Endodermal cell (in vitro differentiated cells): ENCODE results near the gene SORL1-AS1.

Experiments
- DNase-seq: peaks from one replicate; pipeline ENCODE4 v3.0.0-alpha.2; 2017
- H3K27ac ChIP-seq: 2 replicates; pipeline ENCODE4 v1.5.1; 2013; ENCODE audit warnings: mild to moderate bottlenecking, low read depth, low read length, moderate library complexity
- H3K27me3 ChIP-seq: 2 replicates; pipeline ENCODE4 v1.6.1; 2013; ENCODE audit warnings: mild to moderate bottlenecking, low read length, moderate library complexity; ENCODE audit not compliant: insufficient read depth, control insufficient read depth, poor library complexity, severe bottlenecking
- H3K36me3 ChIP-seq: 2 replicates; pipeline ENCODE4 v1.7.0; 2013; ENCODE audit warnings: mild to moderate bottlenecking, low read length, moderate library complexity; ENCODE audit not compliant: control insufficient read depth, insufficient read depth
- H3K4me1 ChIP-seq: one replicate; pipeline ENCODE4 v1.7.0; 2013; ENCODE audit warnings: low read length; ENCODE audit not compliant: control insufficient read depth, insufficient read depth
- H3K4me3 ChIP-seq: 2 replicates; pipeline ENCODE4 v1.5.1; 2013; ENCODE audit warnings: mild to moderate bottlenecking, low read length, moderate library complexity
- H3K9ac ChIP-seq: 2 replicates; pipeline ENCODE4 v1.6.1; 2013; ENCODE audit warnings: mild to moderate bottlenecking, low read length, moderate library complexity; ENCODE audit not compliant: poor library complexity, severe bottlenecking; ENCODE audit errors: extremely low read depth
- H3K9me3 ChIP-seq: 2 replicates; pipeline ENCODE4 v1.6.1; 2013; ENCODE audit warnings: mild to moderate bottlenecking, low read length, moderate library complexity; ENCODE audit not compliant: control insufficient read depth
- H3K27ac Mint-ChIP-seq: 2 replicates; pipeline ENCODE4 v1.8.0; 2020; ENCODE audit warnings: mixed read lengths
- H3K27me3 Mint-ChIP-seq: 2 replicates; pipeline ENCODE4 v1.8.0; 2021; ENCODE audit warnings: mild to moderate bottlenecking, mixed read lengths; ENCODE audit not compliant: insufficient read depth
- H3K36me3 Mint-ChIP-seq: 2 replicates; pipeline ENCODE4 v1.8.0; 2020; ENCODE audit warnings: low read depth, mixed read lengths
- H3K4me1 Mint-ChIP-seq: 2 replicates; pipeline ENCODE4 v1.8.0; 2020; ENCODE audit warnings: mixed read lengths
- H3K4me3 Mint-ChIP-seq: 2 replicates; pipeline ENCODE4 v1.8.0; 2020; ENCODE audit warnings: mild to moderate bottlenecking, moderate library complexity, mixed read lengths
- H3K9me3 Mint-ChIP-seq: 2 replicates; pipeline ENCODE4 v1.8.0; 2020; ENCODE audit warnings: mild to moderate bottlenecking, mixed read lengths
- CTCF ChIP-seq: fragments of 200-600 bp; sonication (generic); conservative IDR thresholded peaks from 2 replicates; pipeline ENCODE4 v1.5.0; 2021; ENCODE audit warnings: antibody characterized with exemption, mild to moderate bottlenecking
- WGBS, 2 experiments: methylation state at CpG; one replicate each; pipeline versions ENCODE4 v1.1.5 to v1.1.7; 2013; ENCODE audit warnings: missing lambda C conversion rate in 2 of 2, mixed read lengths in 1 of 2; ENCODE audit not compliant: insufficient coverage in 1 of 2, insufficient read length in 1 of 2; 5-methylcytosine and 5-hydroxymethylcytosine counted together

The SORL1-AS1 gene

GRCh38 chr11:121443688-121444275, 9.0 kb downstream of the SORL1-AS1 start:
- Histone ChIP-seq H3K9ac (no peak overlapping the region), H3K4me3 (no peak overlapping the region), H3K4me1 (no peaks in the 10 kb centered on the region), H3K36me3 (no peaks in the 10 kb centered on the region), H3K27ac (no peak overlapping the region), H3K27me3 (no peaks in the 10 kb centered on the region), H3K9me3 (no peaks in the 10 kb centered on the region)
- Mint-ChIP-seq H3K36me3 (no peaks in the 10 kb centered on the region), H3K9me3 (no peaks in the 10 kb centered on the region), H3K4me3 (no peak overlapping the region), H3K27ac (no peak overlapping the region), H3K4me1 (peaks cover 15% of the 10 kb centered on the region), H3K27me3 (no peaks in the 10 kb centered on the region)
- no peak for TF ChIP-seq CTCF
- no peak for DNase-seq
- 89 to 100% methylated on average over 2 of the region's 4 CpGs for WGBS, 2 experiments

- H3K27ac ChIP-seq, result no peak overlapping the region
Measured at GRCh38 chr11:121441521-121441920, 11.2 kb downstream of the SORL1-AS1 start.

GRCh38 chr11:121439759-121440158, 13.0 kb downstream of the SORL1-AS1 start:
- H3K36me3 ChIP-seq, result no peaks in the 10 kb centered on the region
- peaks cover 22% of the 10 kb centered on the region for H3K4me1 Mint-ChIP-seq
- no peaks in the 10 kb centered on the region for H3K27me3 ChIP-seq
- H3K4me1 ChIP-seq, result peaks cover 7% of the 10 kb centered on the region
- no peak overlapping the region for H3K9ac ChIP-seq
- no peak overlapping the region for H3K4me3 Mint-ChIP-seq
- no peaks in the 10 kb centered on the region for H3K27me3 Mint-ChIP-seq
- DNase-seq, result no peak
- no peaks in the 10 kb centered on the region for H3K36me3 Mint-ChIP-seq
- no peaks in the 10 kb centered on the region for H3K9me3 Mint-ChIP-seq
- H3K4me3 ChIP-seq, result no peak overlapping the region
- H3K27ac ChIP-seq, result no peak overlapping the region
- H3K9me3 ChIP-seq, result no peaks in the 10 kb centered on the region
- no peak for TF ChIP-seq CTCF
- no peak overlapping the region for H3K27ac Mint-ChIP-seq

More at GRCh38 chr11:121441521-121441920, 11.2 kb downstream of the SORL1-AS1 start:
- Mint-ChIP-seq H3K36me3 (no peaks in the 10 kb centered on the region), H3K27ac (no peak overlapping the region), H3K9me3 (no peaks in the 10 kb centered on the region), H3K27me3 (no peaks in the 10 kb centered on the region), H3K4me3 (no peak overlapping the region), H3K4me1 (peaks cover 17% of the 10 kb centered on the region)
- TF ChIP-seq CTCF, result no peak
- no peak for DNase-seq
- no peak overlapping the region for H3K9ac ChIP-seq
- no peaks in the 10 kb centered on the region for H3K9me3 ChIP-seq
- no peaks in the 10 kb centered on the region for H3K4me1 ChIP-seq
- 60 to 89% methylated on average over 1 to 2 of the region's 2 CpGs for WGBS, 2 experiments
- no peaks in the 10 kb centered on the region for H3K27me3 ChIP-seq
- no peaks in the 10 kb centered on the region for H3K36me3 ChIP-seq
- no peak overlapping the region for H3K4me3 ChIP-seq
